ES-I3 (cell line): Measurements from ENCODE around the gene INTS4.
"Not testable (repeated sequence)": the region's sequence is repeated elsewhere in the genome, so short reads cannot be mapped to it uniquely, and the experiment has no call there.

Experiments
- H3K36me3 ChIP-seq: 2 replicates; pipeline ENCODE4 v1.6.1; 2013; ENCODE audit warnings: mild to moderate bottlenecking, low read length, control low read depth, moderate library complexity; ENCODE audit not compliant: insufficient read depth
- H3K4me1 ChIP-seq: 2 replicates; pipeline ENCODE4 v1.6.1; 2013; ENCODE audit warnings: mild to moderate bottlenecking, control low read depth, low read length; ENCODE audit not compliant: insufficient read depth
- H3K9ac ChIP-seq: 2 replicates; pipeline ENCODE4 v1.6.1; 2013; ENCODE audit warnings: low read depth, mild to moderate bottlenecking, low read length, moderate library complexity
- H3K9me3 ChIP-seq: 2 replicates; pipeline ENCODE4 v1.6.1; 2013; ENCODE audit warnings: mild to moderate bottlenecking, low read length, moderate library complexity; ENCODE audit not compliant: control insufficient read depth, insufficient read depth

The INTS4 gene

DNA sequence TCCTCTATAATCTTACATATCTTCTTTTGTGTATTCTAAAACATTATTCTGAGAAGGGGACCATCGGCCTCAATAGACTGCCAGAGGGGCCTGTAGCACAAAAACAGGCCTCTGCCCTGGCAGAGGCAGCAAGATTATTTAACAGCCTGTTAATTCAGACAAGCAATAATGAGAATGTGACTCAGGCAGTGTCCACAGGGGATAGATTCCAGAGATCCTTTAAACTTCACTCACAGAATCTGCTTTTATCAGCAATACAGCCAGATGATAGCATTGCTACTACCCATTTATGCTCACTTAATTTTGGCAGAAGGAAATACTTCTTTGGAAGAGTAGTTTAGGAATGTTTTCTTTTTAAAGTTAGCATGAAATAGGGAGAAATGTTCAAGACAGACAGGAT, 128.7 kb downstream of the INTS4 start:
- no peaks in the 10 kb centered on the region for H3K9me3 ChIP-seq
- H3K4me1 ChIP-seq = no peaks in the 10 kb centered on the region
- H3K36me3 ChIP-seq = no peaks in the 10 kb centered on the region; the same call in 1 of the 2 replicates
- H3K9ac ChIP-seq = no peak overlapping the region

DNA sequence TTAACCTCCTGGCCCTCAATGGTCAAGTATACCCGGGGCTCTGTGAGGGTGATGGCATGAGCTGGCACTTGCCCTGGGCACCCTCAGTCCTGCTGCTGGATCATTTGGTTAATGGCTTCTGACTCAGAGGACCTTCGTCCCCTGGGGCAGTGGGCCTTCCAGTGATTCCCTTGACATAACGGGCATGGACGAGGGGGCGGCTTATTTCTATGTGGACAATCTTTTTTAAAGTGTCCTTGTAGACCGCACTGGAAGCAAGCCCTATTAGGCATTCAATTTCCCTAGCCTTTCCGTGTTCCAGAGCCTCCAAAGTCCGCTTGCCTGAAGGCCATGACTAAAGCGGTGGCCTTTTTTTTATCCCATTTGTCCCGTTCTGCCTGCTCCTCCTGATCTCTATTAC, 133.0 kb downstream of the INTS4 start:
- H3K36me3 ChIP-seq, H3K9me3 ChIP-seq, H3K4me1 ChIP-seq, H3K9ac ChIP-seq: not testable (repeated sequence)

DNA sequence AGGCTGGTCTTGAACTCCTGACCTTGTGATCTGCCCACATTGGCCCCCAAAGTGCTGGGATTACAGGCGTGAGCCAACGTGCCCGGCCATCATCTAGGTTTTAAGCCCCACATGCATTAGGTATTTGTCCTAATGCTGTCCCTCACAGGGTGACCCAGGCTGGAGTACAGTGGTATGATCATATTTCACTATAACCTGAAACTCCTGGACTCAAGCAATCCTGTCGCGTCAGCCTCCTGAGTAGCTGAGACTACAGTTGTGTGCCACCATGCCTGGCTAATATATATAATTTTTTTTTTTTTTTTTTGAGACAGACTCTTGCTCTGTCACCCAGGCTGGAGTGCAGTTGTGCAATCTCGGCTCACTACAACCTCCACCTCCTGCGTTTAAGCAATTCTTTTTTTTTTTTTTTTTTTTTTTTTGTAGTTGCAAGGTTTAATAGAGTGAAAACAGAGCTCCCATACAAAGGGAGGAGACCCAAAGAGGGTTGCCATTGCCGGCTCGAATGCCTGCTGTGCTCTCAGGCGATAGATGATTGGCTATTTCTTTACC, 136.5 kb downstream of the INTS4 start:
- not testable (repeated sequence) for H3K36me3 ChIP-seq, H3K4me1 ChIP-seq, H3K9ac ChIP-seq
- peaks cover 15% of the 10 kb centered on the region for H3K9me3 ChIP-seq

DNA sequence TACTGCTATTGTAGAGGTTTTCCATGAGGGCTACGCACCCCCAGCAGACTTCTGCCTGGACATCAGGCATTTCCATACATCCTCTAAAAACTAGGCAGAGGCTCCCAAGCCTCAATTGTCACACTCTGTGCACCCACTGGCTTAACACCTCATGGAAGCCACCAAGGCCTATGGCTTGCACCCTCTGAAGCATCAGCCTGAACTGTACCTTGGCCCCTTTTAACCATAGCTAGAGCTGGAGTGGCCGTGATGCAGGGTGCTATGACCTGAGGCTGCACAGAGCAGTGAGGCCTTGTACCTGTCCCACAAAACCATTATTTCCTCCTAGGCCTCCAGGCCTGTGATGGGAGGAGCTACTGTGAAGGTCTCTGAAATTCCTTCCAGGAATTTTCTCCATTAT, 139.6 kb downstream of the INTS4 start:
- Histone ChIP-seq H3K4me1 (no peaks in the 10 kb centered on the region), H3K9me3 (peaks cover 18% of the 10 kb centered on the region), H3K9ac (no peak overlapping the region), H3K36me3 (no peaks in the 10 kb centered on the region; the same call in 1 of the 2 replicates)

DNA sequence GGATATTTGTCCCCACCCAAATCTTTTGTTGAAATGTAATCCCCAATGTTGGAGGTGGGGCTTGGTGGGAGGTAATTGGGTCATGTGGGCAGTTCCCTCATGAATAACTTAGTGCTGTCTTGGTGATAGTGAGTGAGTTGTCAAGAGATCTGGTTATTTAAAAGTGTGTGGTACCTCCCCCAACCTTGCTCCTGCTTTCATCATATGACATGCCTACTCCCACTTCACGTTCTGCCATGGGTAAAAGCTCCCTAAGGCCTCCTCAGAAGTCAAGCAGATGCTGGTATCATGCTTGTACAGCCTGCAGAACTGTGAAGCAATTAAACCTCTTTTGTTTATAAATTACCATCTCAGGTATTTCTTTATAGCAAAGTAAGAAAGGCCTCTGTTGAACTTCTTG, 143.0 kb downstream of the INTS4 start:
- H3K9me3 ChIP-seq = peaks cover 16% of the 10 kb centered on the region
- no peak overlapping the region for H3K9ac ChIP-seq
- no peaks in the 10 kb centered on the region for H3K4me1 ChIP-seq
- no peaks in the 10 kb centered on the region; the same call in 1 of the 2 replicates for H3K36me3 ChIP-seq

DNA sequence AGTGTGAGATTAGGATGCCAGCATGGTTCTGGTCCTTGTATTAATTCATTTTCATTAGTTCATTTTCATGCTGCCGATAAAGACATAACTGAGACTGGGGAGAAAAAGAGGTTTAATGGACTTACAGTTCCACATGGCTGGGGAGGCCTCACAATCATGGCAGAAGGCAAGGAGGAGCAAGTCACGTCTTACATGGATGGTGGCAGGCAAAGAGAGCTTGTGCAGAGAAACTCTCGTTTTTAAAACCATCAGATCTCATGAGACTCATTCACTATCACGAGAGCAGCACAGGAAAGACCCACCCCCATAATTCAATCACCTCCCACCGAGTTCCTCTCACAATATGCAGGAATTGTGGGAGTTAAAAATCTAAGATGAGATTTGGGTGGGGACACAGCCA, 150.8 kb downstream of the INTS4 start:
- H3K9ac ChIP-seq, H3K4me1 ChIP-seq, H3K9me3 ChIP-seq, H3K36me3 ChIP-seq: not testable (repeated sequence)

DNA sequence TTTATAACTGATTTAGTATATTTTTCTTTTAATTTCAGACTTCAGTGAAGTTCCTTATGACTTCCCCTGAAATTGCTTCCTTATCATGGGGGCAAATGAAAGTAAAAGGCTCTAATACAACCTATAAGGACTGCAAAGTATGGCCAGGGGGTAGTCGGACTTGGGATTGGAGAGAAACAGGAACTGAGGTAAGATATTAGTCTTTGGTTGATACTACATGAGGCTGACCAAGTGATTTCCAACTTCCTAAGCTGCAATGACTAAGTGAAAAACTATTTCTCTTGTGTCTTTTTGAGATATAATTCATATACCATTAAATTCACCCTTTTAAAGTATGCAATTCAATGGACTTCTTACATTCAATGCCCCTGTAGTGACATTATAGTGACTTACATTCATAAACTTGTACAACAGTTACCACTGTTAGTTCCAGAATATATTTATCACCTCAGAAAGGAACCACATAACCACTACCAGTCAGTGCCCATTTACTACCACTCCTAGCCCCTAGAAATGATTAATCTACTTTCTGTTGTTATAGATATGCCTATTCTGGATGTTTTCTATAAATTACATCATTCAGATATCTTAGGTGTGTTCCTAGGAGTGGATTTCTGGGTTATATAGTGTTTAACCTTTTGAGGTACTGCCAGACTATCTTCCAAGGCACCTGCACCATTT, 151.9 kb downstream of the INTS4 start:
- Histone ChIP-seq H3K9ac (no peak overlapping the region), H3K36me3 (peaks cover 6% of the 10 kb centered on the region)

DNA sequence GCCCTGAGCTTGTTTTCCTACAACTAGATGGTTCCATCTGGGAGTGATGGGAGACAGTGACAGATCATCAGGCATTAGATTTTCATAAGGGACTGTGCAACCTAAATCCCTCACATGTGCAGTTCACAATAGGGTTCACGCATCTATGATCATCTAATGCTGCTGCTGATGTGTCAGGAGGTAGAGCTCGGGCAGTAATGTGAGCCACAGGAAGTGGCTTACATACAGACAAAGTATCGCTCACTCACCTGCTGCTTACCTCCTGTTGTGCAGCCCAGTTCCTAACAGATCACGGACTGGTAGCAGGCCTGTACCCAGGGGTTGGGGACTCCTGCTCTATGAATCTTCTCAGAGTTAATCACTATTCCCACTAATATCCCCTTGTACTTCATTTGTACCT, 161.2 kb downstream of the INTS4 start:
- H3K4me1 ChIP-seq = no peaks in the 10 kb centered on the region
- H3K9me3 ChIP-seq = 0 out of 2 replicates have a peak, but pooled peaks cover 5% of the 10 kb centered on the region
- no peaks in the 10 kb centered on the region for H3K36me3 ChIP-seq
- H3K9ac ChIP-seq = no peak overlapping the region

More for the DNA sequence above, 151.9 kb downstream of the INTS4 start:
- no peaks in the 10 kb centered on the region for H3K4me1 ChIP-seq
- H3K9me3 ChIP-seq = no peaks in the 10 kb centered on the region; the same call in 1 of the 2 replicates

DNA sequence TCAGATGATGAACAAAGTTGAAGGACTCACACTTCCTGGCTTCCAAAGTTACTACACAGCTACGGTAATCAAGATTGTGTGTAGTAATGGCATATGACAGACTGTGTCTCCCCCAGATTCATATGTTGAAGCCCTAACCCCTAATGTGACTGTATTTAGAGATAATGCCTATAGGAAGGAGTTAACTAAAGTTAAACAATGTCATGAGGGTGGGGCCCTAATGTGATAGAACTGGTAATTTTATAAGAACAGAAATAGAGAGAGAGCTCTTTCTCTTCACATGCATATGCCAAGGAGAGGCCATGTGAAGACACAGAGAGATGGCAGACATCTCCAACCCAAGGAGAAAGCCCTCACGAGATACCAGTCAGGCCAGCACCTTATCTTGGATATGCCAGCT, 165.5 kb downstream of the INTS4 start:
- Histone ChIP-seq H3K36me3 (no peaks in the 10 kb centered on the region), H3K9ac (no peak overlapping the region), H3K4me1 (no peaks in the 10 kb centered on the region), H3K9me3 (0 out of 2 replicates have a peak, but pooled peaks cover 5% of the 10 kb centered on the region)
